ENCODE measurements around the gene DTX4.

The DTX4 gene

DNA sequence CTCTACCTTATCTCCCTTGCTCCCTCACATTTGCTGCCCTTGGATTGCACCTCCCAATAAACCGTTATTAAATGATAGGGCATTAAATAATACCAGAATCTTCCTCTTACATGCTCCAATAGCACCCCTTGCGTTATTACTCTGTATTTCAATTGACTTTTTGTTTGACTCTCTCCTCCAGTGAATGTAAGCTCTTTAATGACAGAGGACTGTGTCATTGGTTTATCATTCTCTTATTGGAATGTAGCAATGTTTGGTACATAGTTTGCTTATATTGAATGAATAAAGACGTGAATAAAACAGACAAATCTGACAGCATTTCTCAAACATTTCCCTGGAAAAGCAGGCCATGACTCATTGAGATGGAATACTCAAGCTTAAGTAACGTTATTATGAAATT is 49.5 kb downstream of the DTX4 start:
- DNase-seq (ENCODE audit: low read depth) = no peak

DNA sequence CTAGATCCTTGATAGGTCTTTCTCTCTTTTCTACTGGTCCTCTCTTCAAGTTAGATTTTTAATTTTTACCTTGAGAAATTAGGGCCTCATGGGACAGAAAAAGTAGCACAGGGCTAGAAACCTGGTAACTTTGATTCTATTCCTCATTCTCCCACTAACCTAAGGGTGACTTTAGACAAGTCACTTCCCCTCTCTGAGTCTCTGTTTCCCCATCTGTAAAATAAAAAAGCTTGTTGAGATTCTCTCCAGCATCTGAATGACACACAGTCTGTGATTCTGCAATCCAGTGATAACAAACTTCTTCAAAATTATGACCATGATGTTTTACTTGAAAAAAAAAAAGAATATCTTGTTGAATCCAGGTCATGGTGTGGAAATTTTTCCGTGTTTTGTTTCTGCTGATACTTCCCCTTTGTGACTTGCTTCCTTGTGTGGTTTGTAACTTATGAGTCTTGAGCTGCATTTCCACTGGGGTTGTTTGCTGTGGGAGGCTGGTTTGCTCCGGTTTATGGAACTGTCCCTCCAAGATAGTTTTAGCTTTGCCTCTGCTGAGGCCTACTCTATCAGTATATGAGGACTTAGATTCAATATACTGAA is 50.6 kb downstream of the DTX4 start:
- no peak for DNase-seq (ENCODE audit: low read depth)

DNA sequence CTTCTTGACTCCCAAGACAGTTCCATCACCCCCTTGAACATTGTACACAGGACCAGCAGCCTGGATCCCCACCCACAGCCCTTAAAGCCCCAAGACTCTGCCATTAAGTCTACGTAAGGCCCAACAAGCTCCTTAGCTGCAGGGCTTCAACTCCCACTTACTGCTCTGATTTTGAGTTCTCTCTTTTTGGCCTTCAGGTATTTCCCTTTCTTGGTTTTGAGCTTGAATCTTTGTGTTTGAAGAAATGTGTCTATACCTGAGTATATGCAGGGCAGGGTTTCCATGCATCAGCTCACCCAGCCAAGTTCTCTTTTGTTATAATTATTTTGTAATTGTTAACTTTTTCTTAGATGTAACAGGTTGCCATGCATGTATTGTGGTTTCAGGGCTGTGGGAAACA is 51.2 kb downstream of the DTX4 start:
- DNase-seq (ENCODE audit: low read depth) = no peak

DNA sequence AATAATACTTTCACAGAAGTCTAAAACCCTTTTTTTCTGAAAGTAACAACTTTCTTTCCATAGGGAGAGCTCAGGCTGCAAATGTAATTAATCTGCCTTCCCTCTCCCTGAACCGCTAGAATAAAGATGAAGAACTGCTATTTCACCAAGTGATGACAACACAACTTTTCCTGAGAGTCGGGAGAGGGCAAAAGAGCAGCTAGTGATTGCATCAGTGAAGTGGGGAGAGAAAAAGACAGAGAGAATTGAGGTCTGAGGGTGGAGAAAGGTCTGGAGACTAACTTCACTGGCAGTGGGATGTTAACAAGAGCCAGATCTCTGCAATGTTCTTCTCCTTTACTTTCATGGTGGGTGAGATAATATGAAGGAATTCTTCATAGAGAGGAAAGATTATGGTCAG is 51.7 kb downstream of the DTX4 start:
- DNase-seq (ENCODE audit: low read depth) = no peak

- no peak for DNase-seq (ENCODE audit: low read depth)
Measured at GRCh38 chr11:59224351-59224928, 52.5 kb downstream of the DTX4 start.

DNA sequence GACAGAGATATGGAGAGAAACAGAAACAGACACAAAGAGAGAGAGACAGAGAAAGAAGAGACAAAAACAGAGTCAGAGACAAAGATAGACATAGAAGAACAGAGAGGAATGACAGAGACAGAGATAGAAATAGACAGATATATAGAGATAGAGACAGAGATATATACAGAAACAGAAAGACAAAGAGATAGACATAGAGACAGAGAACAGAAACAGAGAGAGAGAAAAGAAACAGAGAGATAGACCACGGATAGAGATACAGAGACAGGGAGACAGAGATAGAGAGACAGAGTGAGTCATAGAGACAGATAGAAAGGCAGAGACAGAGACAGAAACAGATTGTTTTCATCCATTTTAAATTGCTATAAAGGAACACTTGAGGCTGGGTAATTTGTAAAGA is 53.1 kb downstream of the DTX4 start:
- DNase-seq (ENCODE audit: low read depth) = no peak

DNA sequence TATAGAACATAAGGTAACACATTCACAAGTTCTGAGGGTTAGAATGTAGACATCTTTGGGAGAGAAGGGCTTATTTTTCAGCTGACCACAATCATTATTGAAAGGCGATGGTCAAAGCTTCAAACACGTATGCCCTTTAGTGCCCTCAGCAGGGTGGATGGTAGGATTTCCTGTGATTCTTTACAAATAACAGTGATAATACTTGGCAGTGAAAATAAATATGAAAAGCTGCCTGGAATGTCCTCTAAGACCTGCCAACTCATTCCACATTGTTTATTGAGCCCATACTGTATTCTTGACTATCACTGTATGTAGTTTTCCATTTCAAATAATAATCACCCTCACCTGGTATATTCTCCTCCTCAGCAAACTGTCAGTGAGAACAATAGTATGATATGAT is 54.5 kb downstream of the DTX4 start:
- DNase-seq (ENCODE audit: low read depth) = no peak

- DNase-seq (ENCODE audit: low read depth) = no peak
Measured at GRCh38 chr11:59240322-59240721, 68.4 kb downstream of the DTX4 start.

DNA sequence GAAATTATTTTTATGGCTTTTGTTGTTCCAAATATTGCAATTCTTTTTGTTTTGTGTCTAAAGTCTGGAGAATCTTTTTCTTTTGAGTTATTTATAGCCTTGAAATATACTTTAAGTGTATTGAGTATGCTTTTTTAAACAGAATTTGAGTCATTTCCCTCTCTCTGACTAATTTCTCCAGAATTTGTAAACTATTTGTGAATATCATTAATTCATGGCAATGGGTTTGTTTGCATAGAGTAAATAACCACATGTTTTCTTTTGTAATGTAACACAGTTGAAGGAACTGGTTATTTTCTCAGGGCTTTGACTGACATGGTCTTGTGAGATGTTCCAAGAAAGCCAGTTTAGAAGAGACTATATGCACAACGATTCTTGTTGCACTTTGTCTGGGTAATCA is 71.7 kb downstream of the DTX4 start:
- DNase-seq (ENCODE audit: low read depth) = no peak

DNA sequence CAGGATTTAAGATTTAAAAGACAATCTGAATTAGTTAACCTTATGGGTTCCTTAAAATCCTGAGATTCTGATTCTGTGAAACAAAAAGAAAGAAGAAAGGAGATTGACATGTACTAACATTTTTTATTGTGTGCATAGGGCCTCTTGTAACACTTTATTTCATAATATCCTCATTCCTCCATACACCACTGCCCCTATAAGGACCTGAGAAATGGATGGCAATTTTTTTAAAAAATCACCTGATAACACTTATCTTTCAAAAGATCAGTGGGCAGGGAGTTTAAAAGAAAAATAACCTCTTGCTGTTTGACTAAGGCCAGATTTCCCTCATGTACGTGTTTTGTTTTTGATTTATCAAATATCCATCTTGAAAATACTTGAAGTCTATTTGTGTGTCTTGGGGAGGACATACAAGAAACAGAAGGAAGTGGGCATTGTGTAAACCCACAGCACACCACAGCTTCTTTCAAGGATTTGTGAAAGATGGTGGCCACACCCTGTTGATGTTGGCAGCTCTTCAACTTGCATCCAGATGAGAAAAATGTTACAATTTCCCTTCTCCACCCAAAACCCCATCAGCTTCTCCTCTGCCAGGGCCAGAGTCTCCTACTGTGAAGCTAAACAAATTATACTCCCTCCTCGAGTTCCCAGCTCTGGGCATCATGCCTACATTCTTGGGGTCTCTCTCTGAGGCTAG is 75.7 kb downstream of the DTX4 start:
- DNase-seq (ENCODE audit: low read depth) = no peak

GRCh38 chr11:59249535-59249934 is 77.6 kb downstream of the DTX4 start:
- no peak for DNase-seq (ENCODE audit: low read depth)

DNA sequence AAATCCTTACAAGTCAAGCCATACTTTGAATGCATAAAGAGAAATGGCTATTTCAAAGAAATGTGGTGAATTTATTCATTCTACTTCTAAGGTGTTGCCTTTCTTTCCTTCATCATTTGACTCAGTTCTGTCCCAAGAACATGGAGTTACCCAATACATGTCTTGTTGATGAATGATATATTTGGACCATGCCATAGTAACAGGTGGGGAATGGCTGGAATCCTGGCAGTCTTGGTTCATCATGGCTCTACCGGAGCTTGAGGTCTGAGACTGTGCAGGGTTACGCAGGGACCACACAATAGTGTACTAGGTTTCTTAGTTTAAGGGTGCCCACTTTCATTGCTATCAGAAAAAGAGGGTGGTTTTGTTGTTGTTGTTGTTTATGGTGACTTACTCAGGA is 81.1 kb downstream of the DTX4 start:
- no peak for DNase-seq (ENCODE audit: low read depth)

- no peak for DNase-seq (ENCODE audit: low read depth)
Measured at GRCh38 chr11:59254286-59254685, 82.4 kb downstream of the DTX4 start.

DNA sequence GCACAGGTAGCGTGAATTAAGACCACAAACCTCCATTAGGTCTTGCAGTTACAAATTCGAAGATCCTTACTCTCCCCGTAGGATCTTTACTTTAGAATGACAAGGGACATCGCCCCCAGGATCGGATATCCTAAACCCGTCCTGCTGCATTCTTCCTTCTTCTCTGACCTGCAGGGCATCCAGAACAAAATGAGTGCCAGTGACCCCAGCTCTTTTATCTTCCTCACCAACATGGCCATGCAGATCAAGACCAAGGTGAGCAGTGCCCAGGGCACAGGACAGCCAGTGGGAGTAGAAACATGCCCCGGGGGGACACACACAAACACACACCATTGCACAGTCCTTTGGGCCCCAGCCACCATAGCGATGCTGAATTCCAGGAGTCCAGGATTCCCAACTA is 83.3 kb downstream of the DTX4 start:
- DNase-seq (ENCODE audit: low read depth) = no peak

All from stimulated activated CD8-positive, alpha-beta memory T cell treated with anti-CD3 and anti-CD28 coated beads, Interleukin-7, amount 100 ng/mL, for 24 hours (primary cell).